Measurements from ENCODE around the gene LDAH.

The LDAH gene

GRCh38 chr2:20645301-20645701 is 177.6 kb downstream of the LDAH start:
- TF ChIP-seq, protein P1, sequence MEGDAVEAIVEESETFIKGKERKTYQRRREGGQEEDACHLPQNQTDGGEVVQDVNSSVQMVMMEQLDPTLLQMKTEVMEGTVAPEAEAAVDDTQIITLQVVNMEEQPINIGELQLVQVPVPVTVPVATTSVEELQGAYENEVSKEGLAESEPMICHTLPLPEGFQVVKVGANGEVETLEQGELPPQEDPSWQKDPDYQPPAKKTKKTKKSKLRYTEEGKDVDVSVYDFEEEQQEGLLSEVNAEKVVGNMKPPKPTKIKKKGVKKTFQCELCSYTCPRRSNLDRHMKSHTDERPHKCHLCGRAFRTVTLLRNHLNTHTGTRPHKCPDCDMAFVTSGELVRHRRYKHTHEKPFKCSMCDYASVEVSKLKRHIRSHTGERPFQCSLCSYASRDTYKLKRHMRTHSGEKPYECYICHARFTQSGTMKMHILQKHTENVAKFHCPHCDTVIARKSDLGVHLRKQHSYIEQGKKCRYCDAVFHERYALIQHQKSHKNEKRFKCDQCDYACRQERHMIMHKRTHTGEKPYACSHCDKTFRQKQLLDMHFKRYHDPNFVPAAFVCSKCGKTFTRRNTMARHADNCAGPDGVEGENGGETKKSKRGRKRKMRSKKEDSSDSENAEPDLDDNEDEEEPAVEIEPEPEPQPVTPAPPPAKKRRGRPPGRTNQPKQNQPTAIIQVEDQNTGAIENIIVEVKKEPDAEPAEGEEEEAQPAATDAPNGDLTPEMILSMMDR (IDR thresholded peaks at IDR 0.05; ENCODE audit: insufficient read depth, low read depth, low read length, missing control alignments): no peak
- no peak overlapping the region for H3K4me3 ChIP-seq (ENCODE audit: low read depth, low read length)
- DNase-seq (ENCODE audit: low read depth): no peak

- H3K4me3 ChIP-seq (ENCODE audit: low read depth, low read length): no peak overlapping the region
- TF ChIP-seq, protein P1 (IDR thresholded peaks at IDR 0.05; ENCODE audit: insufficient read depth, low read depth, low read length, missing control alignments): no peak
- DNase-seq (ENCODE audit: low read depth): no peak
Observed at GRCh38 chr2:20643826-20644225, 179.1 kb downstream of the LDAH start.

DNA sequence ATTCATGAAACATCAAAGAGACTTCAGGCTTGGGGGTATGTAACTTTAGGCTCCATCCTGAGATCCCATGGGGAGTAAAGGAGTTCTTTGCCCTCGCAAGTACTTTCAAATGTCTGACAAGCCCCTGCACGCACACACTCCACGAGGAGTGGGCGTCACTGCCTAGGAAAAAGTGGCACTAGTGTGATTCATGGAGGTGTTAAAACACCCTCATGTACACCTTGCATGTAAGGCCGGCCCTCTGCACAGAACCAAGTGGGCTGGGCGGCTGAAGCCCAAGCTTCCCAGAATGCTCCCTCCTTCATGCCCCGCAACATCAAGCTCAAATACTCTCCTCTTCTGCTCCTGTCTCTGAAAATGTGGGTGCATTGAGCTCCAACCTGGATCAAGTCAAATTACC is 179.8 kb downstream of the LDAH start:
- TF ChIP-seq, protein P1 (IDR thresholded peaks at IDR 0.05; ENCODE audit: insufficient read depth, low read depth, low read length, missing control alignments): no peak
- no peak overlapping the region for H3K4me3 ChIP-seq (ENCODE audit: low read depth, low read length)
- DNase-seq (ENCODE audit: low read depth): no peak

GRCh38 chr2:20642055-20642971 is 180.6 kb downstream of the LDAH start:
- no peak overlapping the region for H3K4me3 ChIP-seq (ENCODE audit: low read depth, low read length)
- TF ChIP-seq, protein P1 (IDR thresholded peaks at IDR 0.05; ENCODE audit: insufficient read depth, low read depth, low read length, missing control alignments): peak; percentile 99
- DNase-seq (ENCODE audit: low read depth): peak; percentile 78

DNA sequence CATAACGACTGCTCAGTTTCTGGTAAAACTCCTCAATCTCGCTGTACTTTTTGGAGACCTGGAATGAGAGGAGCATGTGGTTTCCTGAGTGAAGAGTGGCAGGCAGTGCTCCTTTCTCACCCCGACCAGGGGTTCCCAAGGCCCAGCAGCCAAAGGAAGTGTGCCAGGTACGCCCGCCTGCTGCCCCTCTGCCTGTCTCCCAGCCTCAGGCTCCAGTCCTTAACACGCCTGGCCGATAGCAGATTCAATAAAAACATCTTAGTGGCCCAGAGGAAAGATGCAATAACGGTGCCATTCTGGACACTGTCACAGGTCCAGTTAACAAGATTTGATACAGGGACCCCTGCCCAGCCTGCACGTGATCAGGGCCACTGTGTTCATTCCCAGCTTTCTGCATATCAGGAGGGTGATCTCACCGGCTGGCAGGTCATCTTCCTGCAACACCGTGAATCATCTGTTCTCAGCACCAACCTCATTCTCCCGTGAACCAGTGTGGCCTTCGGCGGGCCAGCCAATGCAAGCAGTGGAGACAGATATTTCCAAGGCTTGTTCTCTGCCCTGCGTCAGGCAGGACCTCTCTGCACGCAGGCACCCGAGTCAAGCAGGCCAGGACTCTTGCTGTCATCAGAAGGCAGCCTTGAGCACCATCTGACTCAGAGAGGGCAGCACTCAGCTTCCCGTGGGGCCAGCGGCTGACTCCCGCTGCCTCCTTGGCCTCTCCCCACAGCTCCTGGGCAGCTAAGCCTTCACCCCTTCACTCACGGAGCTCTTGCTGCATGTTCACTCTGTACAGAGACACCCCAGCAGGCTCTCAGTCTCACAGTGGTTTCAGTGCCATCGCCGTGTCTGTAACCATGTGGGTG is 181.5 kb downstream of the LDAH start:
- no peak for DNase-seq (ENCODE audit: low read depth)
- TF ChIP-seq, protein P1 (IDR thresholded peaks at IDR 0.05; ENCODE audit: insufficient read depth, low read depth, low read length, missing control alignments): no peak
- no peak overlapping the region for H3K4me3 ChIP-seq (ENCODE audit: low read depth, low read length)

- no peak for DNase-seq (ENCODE audit: low read depth)
- TF ChIP-seq, protein P1 (IDR thresholded peaks at IDR 0.05; ENCODE audit: insufficient read depth, low read depth, low read length, missing control alignments): no peak
Observed at GRCh38 chr2:20640411-20641122, 182.3 kb downstream of the LDAH start.

More at GRCh38 chr2:20640411-20641122, 182.3 kb downstream of the LDAH start:
- no peak overlapping the region for H3K4me3 ChIP-seq (ENCODE audit: low read depth, low read length)
